ENCODE measurements around the gene REXO1.

The REXO1 gene

GRCh38 chr19:1874554-1875185 is 26.4 kb upstream of the REXO1 start (continued):
- TF ChIP-seq ZBTB11 (tag by site-specific recombination; conservative IDR thresholded peaks at IDR 0.05; ENCODE audit: low read depth) (no peak; the same call in 1 of the 2 replicates), ZBTB17 (tag by site-specific recombination; IDR thresholded peaks at IDR 0.05) (peak; percentile 75), ZNF792 (tag by site-specific recombination; IDR thresholded peaks at IDR 0.05) (no peak), ZNF843 (tag by site-specific recombination; IDR thresholded peaks at IDR 0.05) (no peak), MEIS1 (CRISPR knock-in tag; IDR thresholded peaks at IDR 0.05; ENCODE audit: borderline replicate concordance) (no peak), ZNF670 (tag by site-specific recombination; IDR thresholded peaks at IDR 0.05; ENCODE audit: low read depth) (no peak), ZNF121 (tag by site-specific recombination; IDR thresholded peaks at IDR 0.05) (no peak), GLI2 (tag by site-specific recombination; IDR thresholded peaks at IDR 0.05; ENCODE audit: borderline replicate concordance, low read depth) (no peak), REST (tag by site-specific recombination; IDR thresholded peaks at IDR 0.05) (no peak), ZNF433 (tag by site-specific recombination; IDR thresholded peaks at IDR 0.05; ENCODE audit: low read depth) (no peak), TCF7L2 (IDR thresholded peaks at IDR 0.05; ENCODE audit: borderline replicate concordance, low read depth, low read length) (no peak), ZNF518A (tag by site-specific recombination; conservative IDR thresholded peaks at IDR 0.05; ENCODE audit: low read depth) (peak; percentile 33; the same call in 1 of the 2 replicates), ZNF133 (tag by site-specific recombination; IDR thresholded peaks at IDR 0.05) (no peak), ZNF580 (tag by site-specific recombination; IDR thresholded peaks at IDR 0.05) (peak; percentile 53; the same call in 1 of the 2 replicates), INSM2 (tag by site-specific recombination; IDR thresholded peaks at IDR 0.05) (no peak), ZNF529 (tag by site-specific recombination; IDR thresholded peaks at IDR 0.05; ENCODE audit: insufficient replicate concordance) (no peak), PRDM1 (tag by site-specific recombination; IDR thresholded peaks at IDR 0.05) (0 out of 2 replicates have a peak, but pooled peaks have one; percentile 27), REPIN1 (tag by site-specific recombination; IDR thresholded peaks at IDR 0.05; ENCODE audit: low read depth) (no peak), FEZF1 (tag by site-specific recombination; IDR thresholded peaks at IDR 0.05) (peak; percentile 59), ZNF394 (tag by site-specific recombination; IDR thresholded peaks at IDR 0.05; ENCODE audit: borderline replicate concordance) (no peak), ZNF501 (tag by site-specific recombination; IDR thresholded peaks at IDR 0.05) (no peak; the same call in 1 of the 2 replicates), KLF9 (tag by site-specific recombination; IDR thresholded peaks at IDR 0.05; ENCODE audit: low read depth) (no peak), SETDB1 (IDR thresholded peaks at IDR 0.05; ENCODE audit: insufficient read length, low read length) (no peak), ZSCAN18 (tag by site-specific recombination; IDR thresholded peaks at IDR 0.05) (no peak)

Data from HEK293 (cell line).